K562 (cell line): ENCODE measurements around the gene ODAD2. TPM values are rescaled to one million over a fixed set of nuclear protein-coding genes. Genes with fewer than 3 reads are reported as not detected.

Experiments used
- ATAC-seq: fragments of 200-7000 bp; cut with Tn5 transposase; 3 replicates; pipeline ENCODE4 v1.9.1; 2020; ENCODE audit warnings: moderate library complexity
- BruUV-seq: library from RNA; stranded (reverse); fragments of 400-500 nt; replicated peaks from 2 replicates; lab custom pipeline; 2021; lab: Mats Ljungman, UMichigan
- CTCF ChIA-PET: fragments of 300-600 bp; formaldehyde crosslinking; extraction: SDS; loops from one replicate; lab custom pipeline; 2021; ENCODE audit warnings: low intra/inter-chr PET ratio; lab: Yijun Ruan, JAX
- POLR2A ChIA-PET: fragments of 300-600, 350-650 bp; sonication (Branson Sonifier 250); formaldehyde crosslinking; extraction: SDS; loops from one replicate; lab custom pipeline; 2021; ENCODE audit warnings: antibody characterized with exemption, inconsistent platforms; lab: Yijun Ruan, JAX
- DNase-seq, 4 experiments: peaks; one replicate each; pipeline versions ENCODE4 v3.0.0 to v3.0.0-alpha.2; 2011 to 2018; ENCODE audit warnings: low spot score in 3 of 4, mixed read lengths in 3 of 4; ENCODE audit errors: extremely low read depth in 1 of 4
- FAIRE-seq: peaks from 2 replicates; lab custom pipeline; 2011; peaks lifted over from hg19 to GRCh38; lab: Jason Lieb, UNC
- H2AFZ ChIP-seq: 2 replicates; pipeline ENCODE4 v1.6.0; 2011; ENCODE audit warnings: low read depth, low read length, control low read depth, inconsistent platforms
- H3K27ac ChIP-seq: fragments of 200-600 bp; 3 replicates; pipeline ENCODE4 v1.8.0; 2011; ENCODE audit warnings: low read depth, mild to moderate bottlenecking, control low read depth, inconsistent platforms, low read length, moderate library complexity, mixed read lengths; ENCODE audit errors: extremely low read depth
- H3K27me3 ChIP-seq, 2 experiments: fragments of 300-600 bp in 1 of 2; 2 replicates in 1 of 2; 3 replicates in 1 of 2; pipeline versions ENCODE4 v1.6.0 to v1.8.0; 2011; ENCODE audit warnings: inconsistent platforms in 2 of 2, low read length in 2 of 2, mild to moderate bottlenecking in 1 of 2, mixed read lengths in 1 of 2, moderate library complexity in 1 of 2; ENCODE audit not compliant: control insufficient read depth in 2 of 2, insufficient read depth in 2 of 2
- H3K36me3 ChIP-seq: fragments of 300-600 bp; 3 replicates; pipeline ENCODE4 v1.8.0; 2011; ENCODE audit warnings: mild to moderate bottlenecking, low read length, inconsistent platforms; ENCODE audit not compliant: control insufficient read depth, insufficient read depth
- H3K4me1 ChIP-seq, 2 experiments: fragments of 200-600 bp in 1 of 2; replicated peaks in 1 of 2; 2 replicates in 1 of 2; 3 replicates in 1 of 2; pipeline versions ENCODE4 v1.5.1 to v1.8.0; 2011; ENCODE audit warnings: inconsistent platforms in 2 of 2, low read length in 2 of 2, mild to moderate bottlenecking in 1 of 2, mixed read lengths in 1 of 2, moderate library complexity in 1 of 2; ENCODE audit not compliant: control insufficient read depth in 2 of 2, insufficient read depth in 2 of 2
- H3K4me2 ChIP-seq: 2 replicates; pipeline ENCODE4 v1.6.1; 2011; ENCODE audit warnings: low read length, control low read depth, inconsistent platforms, mixed read lengths; ENCODE audit not compliant: insufficient read depth
- H3K4me3 ChIP-seq: fragments of 200-600 bp; sonication (generic), shearing (Covaris generic); 2 replicates; pipeline ENCODE4 v1.5.1; 2016; ENCODE audit warnings: control low read depth, inconsistent platforms
- H3K79me2 ChIP-seq: fragments of 200-600 bp; 3 replicates; pipeline ENCODE4 v1.8.0; 2011; ENCODE audit warnings: low read length, inconsistent platforms; ENCODE audit not compliant: control insufficient read depth, insufficient read depth
- H3K9ac ChIP-seq, 2 experiments: 2 replicates each; pipeline versions ENCODE4 v1.6.0 to v1.6.1; 2011; ENCODE audit warnings: low read depth in 2 of 2, low read length in 2 of 2, control low read depth in 1 of 2, inconsistent platforms in 1 of 2, mild to moderate bottlenecking in 1 of 2, mixed read lengths in 1 of 2; ENCODE audit not compliant: insufficient read depth in 1 of 2
- H3K9me1 ChIP-seq: one replicate; pipeline ENCODE4 v1.6.0; 2011; ENCODE audit warnings: inconsistent platforms, mild to moderate bottlenecking, low read length, moderate library complexity; ENCODE audit not compliant: control insufficient read depth, insufficient read depth
- H3K9me3 ChIP-seq: replicated peaks from 2 replicates; pipeline ENCODE4 v1.5.1; 2011; ENCODE audit warnings: low read depth, low read length, inconsistent platforms; ENCODE audit not compliant: control insufficient read depth, insufficient read depth
- H4K20me1 ChIP-seq: replicated peaks from 2 replicates; pipeline ENCODE4 v1.6.1; 2011; ENCODE audit warnings: low read length, inconsistent platforms, mixed read lengths; ENCODE audit not compliant: control insufficient read depth, insufficient read depth
- BCOR ChIP-seq: fragments of 450-650 bp; IDR thresholded peaks from 2 replicates; pipeline ENCODE4 v1.6.1; 2016
- CBX1 ChIP-seq: sonication (generic); IDR thresholded peaks from 2 replicates; pipeline ENCODE4 v1.6.1; 2016; ENCODE audit warnings: antibody characterized with exemption, low read depth, mild to moderate bottlenecking
- CREB1 ChIP-seq, 2 experiments: sonication (generic) in 1 of 2; formaldehyde crosslinking in 1 of 2; IDR thresholded peaks; 2 replicates each; pipeline versions ENCODE4 v1.6.1 to v1.8.0; 2012 to 2022; ENCODE audit warnings: inconsistent platforms in 1 of 2, mild to moderate bottlenecking in 1 of 2, missing genetic modification reagents in 1 of 2, moderate library complexity in 1 of 2
- DDX20 ChIP-seq: fragments of 450-650 bp; IDR thresholded peaks from 2 replicates; pipeline ENCODE4 v1.6.1; 2016; ENCODE audit warnings: missing genetic modification characterization, low read depth, mild to moderate bottlenecking, missing compliant biosample characterization, moderate library complexity
- GABPA ChIP-seq: fragments of 200-800 bp; sonication (Bioruptor generic); conservative IDR thresholded peaks from 2 replicates; pipeline ENCODE4 v1.6.1; 2016; ENCODE audit warnings: low read depth, missing genetic modification characterization, missing compliant biosample characterization
- GTF2E2 ChIP-seq: fragments of 200-800 bp; sonication (Bioruptor generic); IDR thresholded peaks from 2 replicates; pipeline ENCODE4 v1.6.1; 2016; ENCODE audit warnings: missing genetic modification characterization, missing compliant biosample characterization
- KLF10 ChIP-seq: fragments of 250-450 bp; sonication (Bioruptor Pico); IDR thresholded peaks from 2 replicates; pipeline ENCODE4 v1.6.1; 2021; ENCODE audit warnings: matching md5 sums
- NCOA1 ChIP-seq: fragments of 450-650 bp; IDR thresholded peaks from 2 replicates; pipeline ENCODE4 v1.6.1; 2016; ENCODE audit warnings: low read depth
- PKNOX1 ChIP-seq: fragments of 450-650 bp; IDR thresholded peaks from 2 replicates; pipeline ENCODE4 v1.6.1; 2016
- PTBP1 ChIP-seq: fragments of 200-400 bp; formaldehyde crosslinking; IDR thresholded peaks from 2 replicates; pipeline ENCODE4 v1.6.1; 2017; ENCODE audit warnings: low read depth, low read length
- SIN3B ChIP-seq: fragments of 450-650 bp; IDR thresholded peaks from 2 replicates; pipeline ENCODE4 v1.6.1; 2017; ENCODE audit warnings: low read depth, mild to moderate bottlenecking, moderate library complexity
- XRCC3 ChIP-seq: fragments of 450-650 bp; IDR thresholded peaks from 2 replicates; pipeline ENCODE4 v1.6.1; 2017; ENCODE audit warnings: mild to moderate bottlenecking, moderate library complexity
- ZNF263 ChIP-seq: sonication (generic); formaldehyde crosslinking; IDR thresholded peaks from 2 replicates; pipeline ENCODE4 v1.8.0; 2022; ENCODE audit warnings: mild to moderate bottlenecking, missing genetic modification reagents, borderline replicate concordance
- ZNF354B ChIP-seq: fragments of 250-450 bp; sonication (Bioruptor Pico); IDR thresholded peaks from 2 replicates; pipeline ENCODE4 v1.4.0; 2020
- ZNF707 ChIP-seq: fragments of 250-450 bp; sonication (Bioruptor Pico); conservative IDR thresholded peaks from 2 replicates; pipeline ENCODE4 v1.8.0; 2022; ENCODE audit warnings: inconsistent platforms, mild to moderate bottlenecking, moderate library complexity
- ZNF79 ChIP-seq: fragments of 250-450 bp; sonication (Bioruptor Pico); IDR thresholded peaks from 2 replicates; pipeline ENCODE4 v1.4.0; 2020; ENCODE audit warnings: low read depth, mild to moderate bottlenecking, moderate library complexity
- WGBS: fragments of 100-300 bp; shearing (Covaris generic); methylation state at CpG from one replicate; pipeline ENCODE4 v1.1.6; 2016; ENCODE audit warnings: low coverage, mixed read lengths; ENCODE audit not compliant: insufficient coverage; ENCODE audit errors: missing lambda C conversion rate; 5-methylcytosine and 5-hydroxymethylcytosine counted together
- in situ Hi-C: fragments of 300-500 bp; cut with MboI; formaldehyde crosslinking; loops from 4 replicates; pipeline ENCODE4 v1.15.0; 2018; ENCODE audit warnings: inconsistent platforms, mixed read lengths
- intact Hi-C: fragments of 100-400 bp; cut with micrococcal nuclease; formaldehyde crosslinking; loops from 2 replicates; pipeline ENCODE4 v1.14.2; 2022
- polyA plus RNA-seq, 8 experiments: library from polyadenylated mRNA; depleted of rRNA in 4 of 8; stranded (reverse) in 5 of 8; unstranded in 3 of 8; fragments of >200 nt; fragmentation: Nextera tagmentation in 2 of 8; fragmentation: Illumina TruSeq in 1 of 8; extraction: Ambion mirVana in 2 of 8; extraction: Trizol in 1 of 8; gene quantifications; 2 replicates each; pipeline versions ENCODE4 v1.2.1 to v1.2.3, GENCODE V29; 2011 to 2014; ENCODE audit warnings: inconsistent platforms in 1 of 8, missing spikeins in 1 of 8
- total RNA-seq, 7 experiments: library from RNA; depleted of rRNA in 6 of 7; stranded (reverse); fragments of >200 nt in 6 of 7; fragmentation: Illumina TruSeq in 2 of 7; extraction: Trizol in 2 of 7; gene quantifications; 2 replicates each; pipeline versions ENCODE4 v1.2.1 to v1.2.3, GENCODE V29; 2011 to 2021; ENCODE audit warnings: low replicate concordance in 1 of 7

Gene ODAD2
- total and polyA plus RNA-seq, 9 of the 15 experiments (the other 6 are each of a cell fraction or from before 2014, with no cell fraction given) = not detected

DNA sequence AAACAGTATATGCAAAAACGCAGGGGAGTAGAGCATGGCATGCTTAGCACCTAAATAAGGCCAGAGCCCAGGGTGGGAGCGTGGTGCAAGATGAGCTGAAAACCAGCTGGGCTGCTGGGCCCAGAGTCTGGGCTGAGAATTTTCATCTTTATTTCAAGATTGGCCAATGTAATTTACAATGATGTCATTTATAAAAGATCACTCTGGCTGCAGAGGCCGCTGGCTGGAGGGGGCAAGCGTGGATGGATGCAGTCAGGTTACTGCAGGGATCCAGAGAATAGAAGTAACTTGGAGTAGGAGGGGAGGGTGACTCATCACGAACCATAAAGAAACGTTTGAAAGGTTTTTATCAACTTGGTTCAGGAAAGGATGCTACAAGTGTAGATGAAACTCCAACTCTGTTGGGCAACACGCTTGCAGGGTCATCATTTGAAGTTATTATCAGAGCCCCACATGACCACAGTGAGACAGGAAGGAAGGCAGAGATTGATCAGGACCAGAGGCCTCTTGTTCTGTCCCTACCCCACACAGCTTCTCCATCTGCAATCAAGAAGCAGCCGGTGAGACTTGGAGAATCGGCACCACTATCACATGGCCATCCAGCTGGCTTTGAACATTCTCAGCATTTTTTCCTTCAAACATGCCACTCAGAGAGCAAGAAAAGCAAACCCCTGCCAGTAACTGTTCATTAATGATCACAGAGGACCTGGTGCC lies 49.2 kb downstream of the ODAD2 start (continued):
- no peak for TF ChIP-seq ZNF263 (CRISPR knock-in tag)
- no peak for TF ChIP-seq SIN3B
- TF ChIP-seq NCOA1 = no peak
- TF ChIP-seq ZNF707 (CRISPR knock-in tag) = no peak
- TF ChIP-seq ZNF79 (CRISPR knock-in tag) = no peak
- TF ChIP-seq DDX20 (tag) = no peak
- TF ChIP-seq XRCC3 = no peak

DNA sequence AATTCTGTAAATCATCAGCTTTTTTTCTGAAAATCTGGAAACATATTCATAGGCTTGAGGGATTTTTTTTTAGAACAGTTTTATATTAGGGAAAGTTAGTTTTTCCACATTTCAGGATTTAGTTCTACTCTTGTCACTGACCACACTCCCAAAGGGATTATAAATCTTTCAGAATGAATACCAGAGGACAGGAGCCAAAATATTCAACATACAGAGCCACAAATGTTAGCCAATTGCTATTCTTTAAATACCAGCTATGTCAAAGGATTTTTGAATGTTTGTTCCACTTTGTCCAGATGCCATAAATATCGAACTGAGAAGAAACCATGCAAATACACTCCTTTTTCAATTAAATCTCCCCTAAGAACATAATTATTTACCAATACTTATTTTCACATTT lies 50.7 kb downstream of the ODAD2 start:
- BruUV-seq = no TSS peak
- H3K4me1 ChIP-seq = no peaks in the 10 kb centered on the region
- no peaks in the 10 kb centered on the region for H3K79me2 ChIP-seq
- in situ Hi-C loops (no loop called here), intact Hi-C loops (no loop called here)
- FAIRE-seq = no peak
- CTCF ChIA-PET = no interaction called here
- H3K4me2 ChIP-seq = no peak overlapping the region
- DNase-seq = no peak
- H3K9ac ChIP-seq = no peak overlapping the region
- TF ChIP-seq GABPA (tag) (no peak), CREB1 (IDR thresholded peaks at IDR 0.05) (no peak), CREB1 (CRISPR knock-in tag; IDR thresholded peaks at IDR 0.05) (no peak), ZNF354B (CRISPR knock-in tag) (no peak), PTBP1 (no peak), PKNOX1 (no peak), KLF10 (no peak), CBX1 (no peak), GTF2E2 (tag) (no peak), BCOR (no peak)
- H3K27me3 ChIP-seq = no peaks in the 10 kb centered on the region; a peak in 1 of 5 replicates
- no peak overlapping the region for H3K27ac ChIP-seq
- no peaks in the 10 kb centered on the region for H3K9me1 ChIP-seq
- no peak overlapping the region for H3K4me3 ChIP-seq
- POLR2A ChIA-PET = no interaction called here
- ATAC-seq = no peak
- H4K20me1 ChIP-seq = no peaks in the 10 kb centered on the region
- H3K9me3 ChIP-seq = no peaks in the 10 kb centered on the region
- WGBS = 0% methylated on average over 1 of the region's 1 CpG
- no peaks in the 10 kb centered on the region for H3K36me3 ChIP-seq
- no peak overlapping the region for H2AFZ ChIP-seq
